ENCODE data around the gene MDGA2. TPM values are rescaled to one million over a fixed set of nuclear protein-coding genes. Genes with fewer than 3 reads are reported as not detected.

Gene MDGA2
- total and polyA plus RNA-seq, 2 of the 8 experiments (the other 6 are each of a cell fraction or from before 2014, with no cell fraction given), result 0.11 to 0.69 TPM

GRCh38 chr14:47541662-47542061 is 133.7 kb downstream of the MDGA2 start (continued):
- TF ChIP-seq, protein P1, sequence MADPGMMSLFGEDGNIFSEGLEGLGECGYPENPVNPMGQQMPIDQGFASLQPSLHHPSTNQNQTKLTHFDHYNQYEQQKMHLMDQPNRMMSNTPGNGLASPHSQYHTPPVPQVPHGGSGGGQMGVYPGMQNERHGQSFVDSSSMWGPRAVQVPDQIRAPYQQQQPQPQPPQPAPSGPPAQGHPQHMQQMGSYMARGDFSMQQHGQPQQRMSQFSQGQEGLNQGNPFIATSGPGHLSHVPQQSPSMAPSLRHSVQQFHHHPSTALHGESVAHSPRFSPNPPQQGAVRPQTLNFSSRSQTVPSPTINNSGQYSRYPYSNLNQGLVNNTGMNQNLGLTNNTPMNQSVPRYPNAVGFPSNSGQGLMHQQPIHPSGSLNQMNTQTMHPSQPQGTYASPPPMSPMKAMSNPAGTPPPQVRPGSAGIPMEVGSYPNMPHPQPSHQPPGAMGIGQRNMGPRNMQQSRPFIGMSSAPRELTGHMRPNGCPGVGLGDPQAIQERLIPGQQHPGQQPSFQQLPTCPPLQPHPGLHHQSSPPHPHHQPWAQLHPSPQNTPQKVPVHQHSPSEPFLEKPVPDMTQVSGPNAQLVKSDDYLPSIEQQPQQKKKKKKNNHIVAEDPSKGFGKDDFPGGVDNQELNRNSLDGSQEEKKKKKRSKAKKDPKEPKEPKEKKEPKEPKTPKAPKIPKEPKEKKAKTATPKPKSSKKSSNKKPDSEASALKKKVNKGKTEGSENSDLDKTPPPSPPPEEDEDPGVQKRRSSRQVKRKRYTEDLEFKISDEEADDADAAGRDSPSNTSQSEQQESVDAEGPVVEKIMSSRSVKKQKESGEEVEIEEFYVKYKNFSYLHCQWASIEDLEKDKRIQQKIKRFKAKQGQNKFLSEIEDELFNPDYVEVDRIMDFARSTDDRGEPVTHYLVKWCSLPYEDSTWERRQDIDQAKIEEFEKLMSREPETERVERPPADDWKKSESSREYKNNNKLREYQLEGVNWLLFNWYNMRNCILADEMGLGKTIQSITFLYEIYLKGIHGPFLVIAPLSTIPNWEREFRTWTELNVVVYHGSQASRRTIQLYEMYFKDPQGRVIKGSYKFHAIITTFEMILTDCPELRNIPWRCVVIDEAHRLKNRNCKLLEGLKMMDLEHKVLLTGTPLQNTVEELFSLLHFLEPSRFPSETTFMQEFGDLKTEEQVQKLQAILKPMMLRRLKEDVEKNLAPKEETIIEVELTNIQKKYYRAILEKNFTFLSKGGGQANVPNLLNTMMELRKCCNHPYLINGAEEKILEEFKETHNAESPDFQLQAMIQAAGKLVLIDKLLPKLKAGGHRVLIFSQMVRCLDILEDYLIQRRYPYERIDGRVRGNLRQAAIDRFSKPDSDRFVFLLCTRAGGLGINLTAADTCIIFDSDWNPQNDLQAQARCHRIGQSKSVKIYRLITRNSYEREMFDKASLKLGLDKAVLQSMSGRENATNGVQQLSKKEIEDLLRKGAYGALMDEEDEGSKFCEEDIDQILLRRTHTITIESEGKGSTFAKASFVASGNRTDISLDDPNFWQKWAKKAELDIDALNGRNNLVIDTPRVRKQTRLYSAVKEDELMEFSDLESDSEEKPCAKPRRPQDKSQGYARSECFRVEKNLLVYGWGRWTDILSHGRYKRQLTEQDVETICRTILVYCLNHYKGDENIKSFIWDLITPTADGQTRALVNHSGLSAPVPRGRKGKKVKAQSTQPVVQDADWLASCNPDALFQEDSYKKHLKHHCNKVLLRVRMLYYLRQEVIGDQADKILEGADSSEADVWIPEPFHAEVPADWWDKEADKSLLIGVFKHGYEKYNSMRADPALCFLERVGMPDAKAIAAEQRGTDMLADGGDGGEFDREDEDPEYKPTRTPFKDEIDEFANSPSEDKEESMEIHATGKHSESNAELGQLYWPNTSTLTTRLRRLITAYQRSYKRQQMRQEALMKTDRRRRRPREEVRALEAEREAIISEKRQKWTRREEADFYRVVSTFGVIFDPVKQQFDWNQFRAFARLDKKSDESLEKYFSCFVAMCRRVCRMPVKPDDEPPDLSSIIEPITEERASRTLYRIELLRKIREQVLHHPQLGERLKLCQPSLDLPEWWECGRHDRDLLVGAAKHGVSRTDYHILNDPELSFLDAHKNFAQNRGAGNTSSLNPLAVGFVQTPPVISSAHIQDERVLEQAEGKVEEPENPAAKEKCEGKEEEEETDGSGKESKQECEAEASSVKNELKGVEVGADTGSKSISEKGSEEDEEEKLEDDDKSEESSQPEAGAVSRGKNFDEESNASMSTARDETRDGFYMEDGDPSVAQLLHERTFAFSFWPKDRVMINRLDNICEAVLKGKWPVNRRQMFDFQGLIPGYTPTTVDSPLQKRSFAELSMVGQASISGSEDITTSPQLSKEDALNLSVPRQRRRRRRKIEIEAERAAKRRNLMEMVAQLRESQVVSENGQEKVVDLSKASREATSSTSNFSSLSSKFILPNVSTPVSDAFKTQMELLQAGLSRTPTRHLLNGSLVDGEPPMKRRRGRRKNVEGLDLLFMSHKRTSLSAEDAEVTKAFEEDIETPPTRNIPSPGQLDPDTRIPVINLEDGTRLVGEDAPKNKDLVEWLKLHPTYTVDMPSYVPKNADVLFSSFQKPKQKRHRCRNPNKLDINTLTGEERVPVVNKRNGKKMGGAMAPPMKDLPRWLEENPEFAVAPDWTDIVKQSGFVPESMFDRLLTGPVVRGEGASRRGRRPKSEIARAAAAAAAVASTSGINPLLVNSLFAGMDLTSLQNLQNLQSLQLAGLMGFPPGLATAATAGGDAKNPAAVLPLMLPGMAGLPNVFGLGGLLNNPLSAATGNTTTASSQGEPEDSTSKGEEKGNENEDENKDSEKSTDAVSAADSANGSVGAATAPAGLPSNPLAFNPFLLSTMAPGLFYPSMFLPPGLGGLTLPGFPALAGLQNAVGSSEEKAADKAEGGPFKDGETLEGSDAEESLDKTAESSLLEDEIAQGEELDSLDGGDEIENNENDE (IDR thresholded peaks at IDR 0.05; ENCODE audit: insufficient replicate concordance, low read length), result no peak
- TF ChIP-seq, protein P2, sequence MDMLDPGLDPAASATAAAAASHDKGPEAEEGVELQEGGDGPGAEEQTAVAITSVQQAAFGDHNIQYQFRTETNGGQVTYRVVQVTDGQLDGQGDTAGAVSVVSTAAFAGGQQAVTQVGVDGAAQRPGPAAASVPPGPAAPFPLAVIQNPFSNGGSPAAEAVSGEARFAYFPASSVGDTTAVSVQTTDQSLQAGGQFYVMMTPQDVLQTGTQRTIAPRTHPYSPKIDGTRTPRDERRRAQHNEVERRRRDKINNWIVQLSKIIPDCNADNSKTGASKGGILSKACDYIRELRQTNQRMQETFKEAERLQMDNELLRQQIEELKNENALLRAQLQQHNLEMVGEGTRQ (IDR thresholded peaks at IDR 0.05; ENCODE audit: low read length), result no peak
- TF ChIP-seq JUND (IDR thresholded peaks at IDR 0.05; ENCODE audit: low read length), result no peak
- no peak for TF ChIP-seq ASH2L (IDR thresholded peaks at IDR 0.05; ENCODE audit: low read length)
- TF ChIP-seq CBX8 (IDR thresholded peaks at IDR 0.05; ENCODE audit: borderline replicate concordance, low read depth, low read length), result no peak
- no peak for TF ChIP-seq RBBP5 (IDR thresholded peaks at IDR 0.05; ENCODE audit: borderline replicate concordance, low read depth, low read length)
- no peak for TF ChIP-seq GTF2F1 (IDR thresholded peaks at IDR 0.05; ENCODE audit: borderline replicate concordance, low read depth, low read length)
- no peak for TF ChIP-seq CHD2 (IDR thresholded peaks at IDR 0.05; ENCODE audit: low read length)
- TF ChIP-seq NRF1 (IDR thresholded peaks at IDR 0.05; ENCODE audit: low read depth, low read length), result no peak
- TF ChIP-seq POLR2A (IDR thresholded peaks at IDR 0.05; ENCODE audit: control extremely low read depth in 1 of 2, low read depth in 2 of 2, low read length in 2 of 2), result no peak
- TF ChIP-seq SRF (IDR thresholded peaks at IDR 0.05; ENCODE audit: low read depth, low read length), result no peak
- no peak for TF ChIP-seq POLR2AphosphoS5 (IDR thresholded peaks at IDR 0.05; ENCODE audit: low read depth, low read length)
- TF ChIP-seq SIRT6 (IDR thresholded peaks at IDR 0.05; ENCODE audit: low read length), result no peak

Measured in H1 (cell line).